ENCODE measurements around the gene RPS6KB2.
A peak's percentile ranks its signal among the peaks of the same experiment; 100 is the strongest.

Gene RPS6KB2

GRCh38 chr11:67429038-67429668 lies 859 bp downstream of the RPS6KB2 start:
- no peak for TF ChIP-seq CTCF (IDR thresholded peaks at IDR 0.05; ENCODE audit: low read depth, low read length, missing control alignments)
- H3K4me3 ChIP-seq (ENCODE audit: low read depth, low read length) = peak overlapping the region; percentile 98
- DNase-seq (ENCODE audit: low read depth) = no peak
- in situ Hi-C loops (cut with HindIII; ENCODE audit: low sequenced_read_pairs) = no loop called here

- in situ Hi-C loops (cut with HindIII; ENCODE audit: low sequenced_read_pairs) = no loop called here
- no peak for TF ChIP-seq CTCF (IDR thresholded peaks at IDR 0.05; ENCODE audit: low read depth, low read length, missing control alignments)
- no peak for DNase-seq (ENCODE audit: low read depth)
- H3K4me3 ChIP-seq (ENCODE audit: low read depth, low read length) = no peak overlapping the region
These were observed 1.4 kb downstream of the RPS6KB2 start for GRCh38 chr11:67429722-67430121.

GRCh38 chr11:67431346-67432249 lies 3.3 kb downstream of the RPS6KB2 start:
- no peak overlapping the region for H3K4me3 ChIP-seq (ENCODE audit: low read depth, low read length)
- DNase-seq (ENCODE audit: low read depth) = no peak
- in situ Hi-C loops (cut with HindIII; ENCODE audit: low sequenced_read_pairs) = no loop called here
- no peak for TF ChIP-seq CTCF (IDR thresholded peaks at IDR 0.05; ENCODE audit: low read depth, low read length, missing control alignments)

GRCh38 chr11:67432655-67433349 lies 4.5 kb downstream of the RPS6KB2 start:
- in situ Hi-C loops (cut with HindIII; ENCODE audit: low sequenced_read_pairs) = no loop called here
- DNase-seq (ENCODE audit: low read depth) = no peak
- H3K4me3 ChIP-seq (ENCODE audit: low read depth, low read length) = no peak overlapping the region
- TF ChIP-seq CTCF (IDR thresholded peaks at IDR 0.05; ENCODE audit: low read depth, low read length, missing control alignments) = no peak

GRCh38 chr11:67433536-67434394 lies 5.5 kb downstream of the RPS6KB2 start:
- no peak for TF ChIP-seq CTCF (IDR thresholded peaks at IDR 0.05; ENCODE audit: low read depth, low read length, missing control alignments)
- DNase-seq (ENCODE audit: low read depth) = no peak
- H3K4me3 ChIP-seq (ENCODE audit: low read depth, low read length) = no peak overlapping the region
- in situ Hi-C loops (cut with HindIII; ENCODE audit: low sequenced_read_pairs) = no loop called here
